HepG2 (cell line): Measurements from ENCODE around the gene TRIM66. TPM values are rescaled to one million over a fixed set of nuclear protein-coding genes. Genes with fewer than 3 reads are reported as not detected.
A peak's percentile ranks its signal among the peaks of the same experiment; 100 is the strongest.

Source experiments
- AKAP8 ChIP-seq: sonication (generic); formaldehyde crosslinking; IDR thresholded peaks from 2 replicates; pipeline ENCODE4 v1.5.1; 2020; ENCODE audit warnings: mild to moderate bottlenecking, missing genetic modification reagents
- CEBPG ChIP-seq: IDR thresholded peaks from 2 replicates; pipeline ENCODE4 v1.6.1; 2016
- CENPX ChIP-seq: sonication (generic); formaldehyde crosslinking; IDR thresholded peaks from 2 replicates; pipeline ENCODE4 v1.9.0; 2021; ENCODE audit warnings: mild to moderate bottlenecking, missing genetic modification reagents, moderate library complexity
- MYC ChIP-seq: sonication (generic); formaldehyde crosslinking; IDR thresholded peaks from 2 replicates; pipeline ENCODE4 v1.9.0; 2021; ENCODE audit warnings: missing genetic modification reagents, borderline replicate concordance
- NCOA5 ChIP-seq: sonication (generic); formaldehyde crosslinking; IDR thresholded peaks from 2 replicates; pipeline ENCODE4 v1.4.0; 2020; ENCODE audit warnings: missing genetic modification reagents
- SP5 ChIP-seq: IDR thresholded peaks from 2 replicates; pipeline ENCODE4 v1.6.1; 2016; ENCODE audit warnings: low read depth, borderline replicate concordance
- SYNCRIP ChIP-seq: fragments of 200-400 bp; formaldehyde crosslinking; IDR thresholded peaks from 2 replicates; pipeline ENCODE4 v1.6.1; 2018; ENCODE audit warnings: mild to moderate bottlenecking, low read depth, low read length; ENCODE audit not compliant: insufficient read depth
- ZBTB3 ChIP-seq: sonication (generic); formaldehyde crosslinking; IDR thresholded peaks from 2 replicates; pipeline ENCODE4 v1.4.0; 2020; ENCODE audit warnings: low read depth, mild to moderate bottlenecking, moderate library complexity, missing genetic modification reagents, borderline replicate concordance
- ZNF143 ChIP-seq: sonication (generic); formaldehyde crosslinking; IDR thresholded peaks from 2 replicates; pipeline ENCODE4 v1.4.0; 2020; ENCODE audit warnings: missing genetic modification reagents
- ZNF260 ChIP-seq: sonication (generic); formaldehyde crosslinking; IDR thresholded peaks from 2 replicates; pipeline ENCODE4 v1.4.0; 2020; ENCODE audit warnings: missing genetic modification reagents, low read depth, mild to moderate bottlenecking, borderline replicate concordance
- ZNF350 ChIP-seq: sonication (generic); formaldehyde crosslinking; IDR thresholded peaks from 2 replicates; pipeline ENCODE4 v1.4.0; 2020; ENCODE audit warnings: mild to moderate bottlenecking, low read depth, missing genetic modification reagents, borderline replicate concordance
- ZNF556 ChIP-seq: sonication (generic); formaldehyde crosslinking; IDR thresholded peaks from 2 replicates; pipeline ENCODE4 v1.4.0; 2020; ENCODE audit warnings: mild to moderate bottlenecking, missing genetic modification reagents, borderline replicate concordance
- ZNF570 ChIP-seq: sonication (generic); formaldehyde crosslinking; IDR thresholded peaks from 2 replicates; pipeline ENCODE4 v1.4.0; 2020; ENCODE audit warnings: mild to moderate bottlenecking, missing genetic modification reagents, borderline replicate concordance
- ZNF572 ChIP-seq: sonication (generic); formaldehyde crosslinking; IDR thresholded peaks from 2 replicates; pipeline ENCODE4 v1.5.1; 2020; ENCODE audit warnings: mild to moderate bottlenecking, missing genetic modification reagents
- ZNF709 ChIP-seq: sonication (generic); formaldehyde crosslinking; IDR thresholded peaks from 2 replicates; pipeline ENCODE4 v1.5.0; 2020; ENCODE audit warnings: mild to moderate bottlenecking, missing genetic modification reagents
- ZNF766 ChIP-seq: sonication (generic); formaldehyde crosslinking; IDR thresholded peaks from 2 replicates; pipeline ENCODE4 v1.5.0; 2020; ENCODE audit warnings: missing genetic modification reagents, borderline replicate concordance
- ZNF775 ChIP-seq: sonication (generic); formaldehyde crosslinking; IDR thresholded peaks from 2 replicates; pipeline ENCODE4 v1.4.0; 2020; ENCODE audit warnings: missing genetic modification reagents, mild to moderate bottlenecking, moderate library complexity, borderline replicate concordance
- polyA plus RNA-seq, 8 experiments: library from polyadenylated mRNA; depleted of rRNA in 3 of 8; stranded (reverse) in 7 of 8; unstranded in 1 of 8; fragments of >200 nt; fragmentation: Illumina TruSeq in 4 of 8; extraction: Trizol in 4 of 8; gene quantifications; 2 replicates each; pipeline versions ENCODE4 v1.2.1 to v1.2.3, GENCODE V29; 2011 to 2016; ENCODE audit warnings: low read depth in 4 of 8, missing spikeins in 1 of 8, mixed read lengths in 1 of 8; ENCODE audit not compliant: insufficient read depth in 1 of 8
- total RNA-seq, 5 experiments: library from RNA; depleted of rRNA; stranded (reverse); fragments of >200 nt; fragmentation: Illumina TruSeq; extraction: Trizol; gene quantifications; 2 replicates each; pipeline ENCODE4 v1.2.3, GENCODE V29; 2016; ENCODE audit warnings: low read depth in 1 of 5
- TF ChIP-seq, protein P1 (sequence below): sonication (generic); formaldehyde crosslinking; IDR thresholded peaks from 2 replicates; pipeline ENCODE4 v1.8.0; 2022; ENCODE audit warnings: mild to moderate bottlenecking, missing genetic modification reagents, moderate library complexity
- TF ChIP-seq, protein P2 (sequence below): sonication (generic); formaldehyde crosslinking; IDR thresholded peaks from 2 replicates; pipeline ENCODE4 v1.5.0; 2020; ENCODE audit warnings: missing genetic modification reagents, mild to moderate bottlenecking, borderline replicate concordance
- TF ChIP-seq, protein P3 (sequence below): IDR thresholded peaks from 2 replicates; pipeline ENCODE4 v1.6.1; 2016; ENCODE audit warnings: missing biosample characterization, missing genetic modification reagents, low read depth
- TF ChIP-seq, protein P4 (sequence below): IDR thresholded peaks from 2 replicates; pipeline ENCODE4 v1.6.1; 2012; ENCODE audit warnings: low read length, improper control_type of control experiment

TRIM66 gene
- total and polyA plus RNA-seq, 2 of the 13 experiments (the other 11 are each of a cell fraction or from before 2014, with no cell fraction given): 4.9 to 6.1 TPM

DNA sequence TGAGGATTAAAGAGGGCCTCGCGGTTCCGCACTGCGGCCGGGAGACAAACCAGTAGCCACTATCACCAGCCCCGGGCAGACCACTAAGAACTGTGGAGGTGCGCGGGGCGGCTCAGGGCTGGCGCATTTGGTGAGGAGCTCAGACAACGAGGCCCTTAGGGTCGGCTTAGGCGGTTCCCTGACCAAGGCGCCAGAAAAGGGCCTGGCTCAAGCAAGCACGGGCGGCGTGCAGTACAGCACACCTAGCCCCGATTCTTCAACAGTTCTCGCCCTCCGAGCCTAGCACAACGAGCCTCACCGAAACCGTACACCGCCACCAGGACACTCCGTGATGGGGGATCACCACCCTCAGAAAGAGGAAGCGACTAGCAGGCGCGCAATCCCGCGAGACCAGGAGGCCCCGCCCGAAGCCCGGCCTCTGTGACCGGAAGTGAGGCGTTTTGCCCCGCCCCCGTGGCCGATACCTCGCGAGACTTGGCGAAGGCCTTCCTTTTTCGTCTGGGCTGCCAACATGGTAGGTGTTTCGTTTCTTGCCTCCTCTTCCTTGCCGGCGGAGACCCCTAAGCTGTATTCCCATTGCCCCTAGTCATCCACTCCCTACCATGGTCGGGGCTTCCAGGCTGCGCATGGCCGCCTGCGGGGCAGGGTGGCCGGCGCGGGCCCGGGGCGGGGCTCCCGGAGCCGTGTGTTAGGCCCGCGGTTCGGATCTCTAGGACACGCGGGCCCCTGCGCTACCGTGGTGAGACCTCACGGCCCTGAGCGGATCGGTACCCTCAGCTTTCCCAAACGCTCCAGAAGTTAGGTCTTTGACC lies at the start of gene TRIM66, which contains the start of gene RPL27A (continued):
- TF ChIP-seq, protein P1, sequence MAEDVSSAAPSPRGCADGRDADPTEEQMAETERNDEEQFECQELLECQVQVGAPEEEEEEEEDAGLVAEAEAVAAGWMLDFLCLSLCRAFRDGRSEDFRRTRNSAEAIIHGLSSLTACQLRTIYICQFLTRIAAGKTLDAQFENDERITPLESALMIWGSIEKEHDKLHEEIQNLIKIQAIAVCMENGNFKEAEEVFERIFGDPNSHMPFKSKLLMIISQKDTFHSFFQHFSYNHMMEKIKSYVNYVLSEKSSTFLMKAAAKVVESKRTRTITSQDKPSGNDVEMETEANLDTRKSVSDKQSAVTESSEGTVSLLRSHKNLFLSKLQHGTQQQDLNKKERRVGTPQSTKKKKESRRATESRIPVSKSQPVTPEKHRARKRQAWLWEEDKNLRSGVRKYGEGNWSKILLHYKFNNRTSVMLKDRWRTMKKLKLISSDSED (CRISPR knock-in tag): no peak
- no peak; the same call in 1 of the 2 replicates for TF ChIP-seq AKAP8 (CRISPR knock-in tag)
- no peak for TF ChIP-seq NCOA5 (CRISPR knock-in tag)
- peak; percentile 65; the same call in 1 of the 2 replicates for TF ChIP-seq ZNF350 (CRISPR knock-in tag)
- 0 out of 2 replicates have a peak, but pooled peaks have one; percentile 51 for TF ChIP-seq ZNF570 (CRISPR knock-in tag)
- TF ChIP-seq SYNCRIP: no peak
- peak; percentile 78 for TF ChIP-seq MYC (CRISPR knock-in tag)
- TF ChIP-seq CEBPG (CRISPR knock-in tag): no peak
- no peak for TF ChIP-seq ZNF775 (CRISPR knock-in tag)
- no peak for TF ChIP-seq CENPX (CRISPR knock-in tag)
- TF ChIP-seq, protein P2, sequence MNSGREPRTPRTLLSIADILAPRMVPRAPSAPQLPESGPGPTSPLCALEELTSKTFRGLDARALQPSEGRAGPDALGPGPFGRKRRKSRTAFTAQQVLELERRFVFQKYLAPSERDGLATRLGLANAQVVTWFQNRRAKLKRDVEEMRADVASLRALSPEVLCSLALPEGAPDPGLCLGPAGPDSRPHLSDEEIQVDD (CRISPR knock-in tag): peak; percentile 46; the same call in 1 of the 2 replicates
- peak; percentile 75; the same call in 1 of the 2 replicates for TF ChIP-seq ZBTB3 (CRISPR knock-in tag)
- TF ChIP-seq, protein P3, sequence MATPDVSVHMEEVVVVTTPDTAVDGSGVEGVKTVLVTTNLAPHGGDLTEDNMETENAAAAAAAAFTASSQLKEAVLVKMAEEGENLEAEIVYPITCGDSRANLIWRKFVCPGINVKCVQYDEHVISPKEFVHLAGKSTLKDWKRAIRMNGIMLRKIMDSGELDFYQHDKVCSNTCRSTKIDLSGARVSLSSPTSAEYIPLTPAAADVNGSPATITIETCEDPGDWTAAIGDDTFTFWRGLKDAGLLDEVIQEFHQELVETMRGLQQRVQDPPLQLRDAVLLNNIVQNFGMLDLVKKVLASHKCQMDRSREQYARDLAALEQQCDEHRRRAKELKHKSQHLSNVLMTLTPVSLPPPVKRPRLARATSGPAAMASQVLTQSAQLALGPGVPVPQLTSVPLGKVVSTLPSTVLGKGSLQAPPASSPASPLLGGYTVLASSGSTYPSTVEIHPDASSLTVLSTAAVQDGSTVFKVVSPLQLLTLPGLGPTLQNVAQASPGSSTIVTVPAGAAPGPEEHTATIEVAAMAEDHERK (CRISPR knock-in tag): no peak
- peak; percentile 86; the same call in 1 of the 2 replicates for TF ChIP-seq ZNF709 (CRISPR knock-in tag)
- no peak for TF ChIP-seq ZNF260
- peak; percentile 66; the same call in 1 of the 2 replicates for TF ChIP-seq SP5
- 0 out of 2 replicates have a peak, but pooled peaks have one; percentile 12 for TF ChIP-seq ZNF766
- TF ChIP-seq, protein P4, sequence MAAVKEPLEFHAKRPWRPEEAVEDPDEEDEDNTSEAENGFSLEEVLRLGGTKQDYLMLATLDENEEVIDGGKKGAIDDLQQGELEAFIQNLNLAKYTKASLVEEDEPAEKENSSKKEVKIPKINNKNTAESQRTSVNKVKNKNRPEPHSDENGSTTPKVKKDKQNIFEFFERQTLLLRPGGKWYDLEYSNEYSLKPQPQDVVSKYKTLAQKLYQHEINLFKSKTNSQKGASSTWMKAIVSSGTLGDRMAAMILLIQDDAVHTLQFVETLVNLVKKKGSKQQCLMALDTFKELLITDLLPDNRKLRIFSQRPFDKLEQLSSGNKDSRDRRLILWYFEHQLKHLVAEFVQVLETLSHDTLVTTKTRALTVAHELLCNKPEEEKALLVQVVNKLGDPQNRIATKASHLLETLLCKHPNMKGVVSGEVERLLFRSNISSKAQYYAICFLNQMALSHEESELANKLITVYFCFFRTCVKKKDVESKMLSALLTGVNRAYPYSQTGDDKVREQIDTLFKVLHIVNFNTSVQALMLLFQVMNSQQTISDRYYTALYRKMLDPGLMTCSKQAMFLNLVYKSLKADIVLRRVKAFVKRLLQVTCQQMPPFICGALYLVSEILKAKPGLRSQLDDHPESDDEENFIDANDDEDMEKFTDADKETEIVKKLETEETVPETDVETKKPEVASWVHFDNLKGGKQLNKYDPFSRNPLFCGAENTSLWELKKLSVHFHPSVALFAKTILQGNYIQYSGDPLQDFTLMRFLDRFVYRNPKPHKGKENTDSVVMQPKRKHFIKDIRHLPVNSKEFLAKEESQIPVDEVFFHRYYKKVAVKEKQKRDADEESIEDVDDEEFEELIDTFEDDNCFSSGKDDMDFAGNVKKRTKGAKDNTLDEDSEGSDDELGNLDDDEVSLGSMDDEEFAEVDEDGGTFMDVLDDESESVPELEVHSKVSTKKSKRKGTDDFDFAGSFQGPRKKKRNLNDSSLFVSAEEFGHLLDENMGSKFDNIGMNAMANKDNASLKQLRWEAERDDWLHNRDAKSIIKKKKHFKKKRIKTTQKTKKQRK: no peak
- TF ChIP-seq ZNF556 (CRISPR knock-in tag): 0 out of 2 replicates have a peak, but pooled peaks have one; percentile 9
- TF ChIP-seq ZNF572 (CRISPR knock-in tag): peak; percentile 15; the same call in 1 of the 2 replicates
- no peak; the same call in 1 of the 2 replicates for TF ChIP-seq ZNF143 (CRISPR knock-in tag)
